IMR-90 (cell line): Measurements from ENCODE around the gene FAM83G. TPM values are rescaled to one million over a fixed set of nuclear protein-coding genes. Genes with fewer than 3 reads are reported as not detected.

ENCODE experiments used
- ATAC-seq: fragments of 200-7000 bp; cut with Tn5 transposase; 2 replicates; pipeline ENCODE4 v1.9.1; 2020; ENCODE audit warnings: low read depth, mild to moderate bottlenecking, moderate library complexity
- BruUV-seq: library from RNA; stranded (reverse); fragments of 400-500 nt; replicated peaks from 2 replicates; lab custom pipeline; 2021; lab: Mats Ljungman, UMichigan
- CTCF ChIA-PET: fragments of 300-600 bp; formaldehyde crosslinking; extraction: SDS; loops from one replicate; lab custom pipeline; 2021; ENCODE audit warnings: antibody characterized with exemption; lab: Yijun Ruan, JAX
- POLR2A ChIA-PET: fragments of 300-600 bp; sonication (Branson Sonifier 250); formaldehyde crosslinking; loops from one replicate; lab custom pipeline; 2022; ENCODE audit warnings: antibody characterized with exemption; ENCODE audit not compliant: unreplicated experiment; lab: Charles Lee
- DNase-seq: peaks from one replicate; pipeline ENCODE4 v3.0.0; 2013
- H2AFZ ChIP-seq: replicated peaks from 2 replicates; pipeline ENCODE3; 2013; ENCODE audit warnings: low read length, mild to moderate bottlenecking; ENCODE audit not compliant: poor library complexity
- H2AK5ac ChIP-seq: 2 replicates; pipeline ENCODE4 v1.6.1; 2013; ENCODE audit warnings: low read depth, low read length, inconsistent platforms
- H2AK9ac ChIP-seq: replicated peaks from 2 replicates; pipeline ENCODE3; 2013; ENCODE audit warnings: mild to moderate bottlenecking, low read depth, low read length, moderate library complexity; ENCODE audit not compliant: poor library complexity
- H2BK120ac ChIP-seq: 2 replicates; pipeline ENCODE4 v1.6.1; 2013; ENCODE audit warnings: low read depth, low read length, inconsistent platforms
- H2BK15ac ChIP-seq: 3 replicates; pipeline ENCODE4 v1.6.1; 2013; ENCODE audit warnings: low read depth, low read length, inconsistent platforms
- H2BK20ac ChIP-seq: 2 replicates; pipeline ENCODE4 v1.6.1; 2013; ENCODE audit warnings: low read depth, mild to moderate bottlenecking, inconsistent platforms, low read length, moderate library complexity
- H2BK5ac ChIP-seq: 2 replicates; pipeline ENCODE4 v1.6.1; 2013; ENCODE audit warnings: mild to moderate bottlenecking, low read depth, low read length, inconsistent platforms; ENCODE audit not compliant: poor library complexity, severe bottlenecking
- H3K14ac ChIP-seq: replicated peaks from 2 replicates; pipeline ENCODE4 v1.6.1; 2013; ENCODE audit warnings: low read depth, low read length, inconsistent platforms
- H3K18ac ChIP-seq: 2 replicates; pipeline ENCODE4 v1.6.1; 2013; ENCODE audit warnings: low read depth, low read length, control low read depth
- H3K23ac ChIP-seq: 2 replicates; pipeline ENCODE4 v1.6.1; 2013; ENCODE audit warnings: low read depth, low read length, inconsistent platforms
- H3K27ac ChIP-seq: 2 replicates; pipeline ENCODE4 v1.5.1; 2013; ENCODE audit warnings: mild to moderate bottlenecking, control low read depth, low read length; ENCODE audit not compliant: insufficient read depth
- H3K27me3 ChIP-seq: 2 replicates; pipeline ENCODE4 v1.6.1; 2013; ENCODE audit warnings: low read length; ENCODE audit not compliant: control insufficient read depth, insufficient read depth
- H3K36me3 ChIP-seq: 2 replicates; pipeline ENCODE4 v1.6.1; 2013; ENCODE audit warnings: low read length, mixed read lengths; ENCODE audit not compliant: control insufficient read depth, insufficient read depth
- H3K4ac ChIP-seq: 2 replicates; pipeline ENCODE4 v1.6.1; 2013; ENCODE audit warnings: low read depth, low read length, inconsistent platforms
- H3K4me1 ChIP-seq: 2 replicates; pipeline ENCODE4 v1.6.1; 2013; ENCODE audit warnings: low read length, mixed read lengths; ENCODE audit not compliant: control insufficient read depth, insufficient read depth
- H3K4me2 ChIP-seq: 2 replicates; pipeline ENCODE4 v1.6.1; 2013; ENCODE audit warnings: low read depth, mild to moderate bottlenecking, control low read depth, low read length, moderate library complexity
- H3K4me3 ChIP-seq: 2 replicates; pipeline ENCODE4 v1.5.1; 2013; ENCODE audit warnings: low read depth, mild to moderate bottlenecking, control low read depth, low read length, moderate library complexity; ENCODE audit not compliant: insufficient read depth
- H3K56ac ChIP-seq: 2 replicates; pipeline ENCODE4 v1.6.1; 2013; ENCODE audit warnings: low read length, inconsistent platforms; ENCODE audit not compliant: insufficient read depth; ENCODE audit errors: extremely low read depth
- H3K79me1 ChIP-seq, 2 experiments: 2 replicates each; pipeline ENCODE4 v1.6.1; 2013; ENCODE audit warnings: low read length in 2 of 2, inconsistent platforms in 1 of 2, low read depth in 1 of 2
- H3K9ac ChIP-seq: 2 replicates; pipeline ENCODE4 v1.6.1; 2013; ENCODE audit warnings: low read depth, low read length, control low read depth
- H3K9me1 ChIP-seq: 2 replicates; pipeline ENCODE4 v1.6.1; 2013; ENCODE audit warnings: low read length, inconsistent platforms; ENCODE audit not compliant: insufficient read depth
- H3K9me3 ChIP-seq: 2 replicates; pipeline ENCODE4 v1.6.1; 2013; ENCODE audit warnings: low read length; ENCODE audit not compliant: control insufficient read depth, insufficient read depth
- H4K20me1 ChIP-seq: 2 replicates; pipeline ENCODE4 v1.6.1; 2013; ENCODE audit warnings: low read length, inconsistent platforms; ENCODE audit not compliant: insufficient read depth
- H4K5ac ChIP-seq: 2 replicates; pipeline ENCODE4 v1.6.1; 2013; ENCODE audit warnings: mild to moderate bottlenecking, low read depth, low read length, control low read depth
- H4K8ac ChIP-seq, 2 experiments: 2 replicates each; pipeline ENCODE4 v1.6.1; 2013; ENCODE audit warnings: low read depth in 2 of 2, low read length in 2 of 2, control low read depth in 1 of 2, inconsistent platforms in 1 of 2
- H4K91ac ChIP-seq: 2 replicates; pipeline ENCODE4 v1.6.1; 2013; ENCODE audit warnings: low read depth, low read length, inconsistent platforms; ENCODE audit not compliant: insufficient read depth
- BHLHE40 ChIP-seq: fragments of 150-350 bp; IDR thresholded peaks from 2 replicates; pipeline ENCODE4 v1.6.1; 2016; ENCODE audit warnings: mild to moderate bottlenecking, low read depth, low read length
- CEBPB ChIP-seq: IDR thresholded peaks from 2 replicates; pipeline ENCODE4 v1.6.1; 2012; ENCODE audit warnings: low read depth, low read length, improper control_type of control experiment
- CHD1 ChIP-seq: IDR thresholded peaks from 2 replicates; pipeline ENCODE4 v1.6.1; 2012; ENCODE audit warnings: low read depth, low read length, improper control_type of control experiment
- FOS ChIP-seq: fragments of 150-350 bp; IDR thresholded peaks from 2 replicates; pipeline ENCODE4 v1.6.1; 2016; ENCODE audit warnings: low read depth, low read length
- MAFK ChIP-seq: IDR thresholded peaks from 2 replicates; pipeline ENCODE4 v1.6.1; 2012; ENCODE audit warnings: low read depth, low read length, improper control_type of control experiment
- MAZ ChIP-seq: IDR thresholded peaks from 2 replicates; pipeline ENCODE4 v1.6.1; 2012; ENCODE audit warnings: low read depth, mild to moderate bottlenecking, low read length, improper control_type of control experiment, moderate library complexity, borderline replicate concordance
- MXI1 ChIP-seq: IDR thresholded peaks from 2 replicates; pipeline ENCODE4 v1.6.1; 2012; ENCODE audit warnings: low read depth, mild to moderate bottlenecking, low read length, moderate library complexity, borderline replicate concordance
- NFE2L2 ChIP-seq: fragments of 150-350 bp; IDR thresholded peaks from 2 replicates; pipeline ENCODE4 v1.6.1; 2016; ENCODE audit warnings: low read depth, mild to moderate bottlenecking, low read length
- POLR2A ChIP-seq: IDR thresholded peaks from 2 replicates; pipeline ENCODE4 v1.6.1; 2012; ENCODE audit warnings: mild to moderate bottlenecking, low read depth, low read length
- RAD21 ChIP-seq: IDR thresholded peaks from 2 replicates; pipeline ENCODE4 v1.6.1; 2012; ENCODE audit warnings: low read length, improper control_type of control experiment
- RCOR1 ChIP-seq: IDR thresholded peaks from 2 replicates; pipeline ENCODE4 v1.6.1; 2012; ENCODE audit warnings: mild to moderate bottlenecking, low read length, improper control_type of control experiment; ENCODE audit not compliant: insufficient replicate concordance
- RFX5 ChIP-seq: IDR thresholded peaks from 2 replicates; pipeline ENCODE4 v1.8.0; 2012; ENCODE audit warnings: low read depth, mild to moderate bottlenecking, low read length, moderate library complexity
- SMC3 ChIP-seq: fragments of 150-350 bp; IDR thresholded peaks from 2 replicates; pipeline ENCODE4 v1.6.1; 2016; ENCODE audit warnings: low read depth, mild to moderate bottlenecking, antibody characterized with exemption, low read length, moderate library complexity
- WGBS, 2 experiments: methylation state at CpG; one replicate each; pipeline versions ENCODE4 v1.1.5 to v1.1.7; 2013; ENCODE audit warnings: missing lambda C conversion rate in 2 of 2; ENCODE audit not compliant: insufficient read length in 1 of 2; ENCODE audit errors: extremely low coverage in 2 of 2; 5-methylcytosine and 5-hydroxymethylcytosine counted together
- dilution Hi-C: fragments of 300-500 bp; cut with HindIII; formaldehyde crosslinking; loops from one replicate; pipeline ENCODE4 v1.14.3; 2018; ENCODE audit warnings: low sequenced_read_pairs; ENCODE audit not compliant: unreplicated experiment
- in situ Hi-C: fragments of 300-500 bp; cut with MboI; formaldehyde crosslinking; loops from 3 replicates; pipeline ENCODE4 v1.14.3; 2019; ENCODE audit warnings: low sequenced_read_pairs, inconsistent platforms, mixed read lengths
- intact Hi-C: fragments of 100-400 bp; cut with micrococcal nuclease; formaldehyde crosslinking; loops from 2 replicates; pipeline ENCODE4 v1.10.0; 2022
- polyA plus RNA-seq, 3 experiments: library from polyadenylated mRNA; depleted of rRNA; stranded (reverse); fragments of >200 nt; gene quantifications; 2 replicates each; pipeline ENCODE4 v1.2.3, GENCODE V29; 2012; ENCODE audit warnings: low replicate concordance in 1 of 3
- total RNA-seq: library from RNA; depleted of rRNA; stranded (reverse); fragments of >200 nt; gene quantifications from 2 replicates; pipeline ENCODE4 v1.2.3, GENCODE V29; 2012
- TF ChIP-seq, protein P1 (sequence below): fragments of 150-350 bp; IDR thresholded peaks from 2 replicates; pipeline ENCODE4 v1.6.1; 2017; ENCODE audit warnings: mild to moderate bottlenecking, antibody characterized with exemption, low read length, low read depth
- TF ChIP-seq, protein P2 (sequence below): fragments of 150-350 bp; IDR thresholded peaks from 2 replicates; pipeline ENCODE4 v1.6.1; 2016; ENCODE audit warnings: low read depth, mild to moderate bottlenecking, low read length, moderate library complexity, borderline replicate concordance
- TF ChIP-seq, protein P3 (sequence below): conservative IDR thresholded peaks from 2 replicates; pipeline ENCODE4 v1.5.1; 2012; ENCODE audit warnings: mild to moderate bottlenecking, low read depth, low read length, improper control_type of control experiment

FAM83G gene
- total and polyA plus RNA-seq, 2 of the 4 experiments (the other 2 are of a cell fraction) = 9.5 to 12.6 TPM

DNA sequence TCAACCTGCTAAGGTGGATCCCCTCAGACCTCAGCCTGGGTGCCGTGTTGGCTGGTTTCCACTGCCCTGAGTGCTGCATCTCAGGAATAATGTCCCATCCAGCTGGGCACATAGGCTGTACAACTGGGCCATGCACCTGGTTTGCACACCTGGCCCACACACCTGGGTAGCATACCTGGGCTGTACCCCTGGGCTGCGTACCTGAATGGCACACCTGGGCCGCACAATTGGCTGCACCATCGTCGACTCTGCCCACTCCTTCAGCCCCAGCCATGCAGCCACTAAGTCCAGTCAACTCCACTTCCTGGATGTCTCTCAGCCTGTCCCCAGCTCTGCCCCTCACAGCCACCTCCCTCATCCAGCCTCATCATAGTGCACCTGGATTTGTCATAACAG lies 44.7 kb downstream of the FAM83G start:
- H3K56ac ChIP-seq = no peak overlapping the region
- H2AFZ ChIP-seq = no peak overlapping the region
- H4K91ac ChIP-seq = no peak overlapping the region
- no peaks in the 10 kb centered on the region for H3K9me3 ChIP-seq
- H3K4me3 ChIP-seq = no peak overlapping the region
- no peak overlapping the region for H4K8ac ChIP-seq
- DNase-seq = no peak
- no TSS peak for BruUV-seq
- H3K14ac ChIP-seq = no peak overlapping the region
- 98% methylated on average over 5 of the region's 5 CpGs; no CpG with 5 or more reads in 1 of the 2 experiments for WGBS, 2 experiments
- ATAC-seq = no peak
- H3K9ac ChIP-seq = no peak overlapping the region
- no peak overlapping the region for H2BK120ac ChIP-seq
- H3K4me2 ChIP-seq = no peak overlapping the region
- POLR2A ChIA-PET = no interaction called here
- H2AK9ac ChIP-seq = no peak overlapping the region
- no peaks in the 10 kb centered on the region for H3K27me3 ChIP-seq
- H2BK5ac ChIP-seq = no peak overlapping the region
- TF ChIP-seq SMC3 (no peak), CHD1 (no peak), NFE2L2 (no peak), RAD21 (no peak), RFX5 (no peak), RCOR1 (no peak), MXI1 (no peak), POLR2A (no peak), MAZ (no peak), CEBPB (no peak), BHLHE40 (no peak), MAFK (no peak), FOS (no peak)
- TF ChIP-seq, protein P1, sequence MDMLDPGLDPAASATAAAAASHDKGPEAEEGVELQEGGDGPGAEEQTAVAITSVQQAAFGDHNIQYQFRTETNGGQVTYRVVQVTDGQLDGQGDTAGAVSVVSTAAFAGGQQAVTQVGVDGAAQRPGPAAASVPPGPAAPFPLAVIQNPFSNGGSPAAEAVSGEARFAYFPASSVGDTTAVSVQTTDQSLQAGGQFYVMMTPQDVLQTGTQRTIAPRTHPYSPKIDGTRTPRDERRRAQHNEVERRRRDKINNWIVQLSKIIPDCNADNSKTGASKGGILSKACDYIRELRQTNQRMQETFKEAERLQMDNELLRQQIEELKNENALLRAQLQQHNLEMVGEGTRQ = no peak
- TF ChIP-seq, protein P2, sequence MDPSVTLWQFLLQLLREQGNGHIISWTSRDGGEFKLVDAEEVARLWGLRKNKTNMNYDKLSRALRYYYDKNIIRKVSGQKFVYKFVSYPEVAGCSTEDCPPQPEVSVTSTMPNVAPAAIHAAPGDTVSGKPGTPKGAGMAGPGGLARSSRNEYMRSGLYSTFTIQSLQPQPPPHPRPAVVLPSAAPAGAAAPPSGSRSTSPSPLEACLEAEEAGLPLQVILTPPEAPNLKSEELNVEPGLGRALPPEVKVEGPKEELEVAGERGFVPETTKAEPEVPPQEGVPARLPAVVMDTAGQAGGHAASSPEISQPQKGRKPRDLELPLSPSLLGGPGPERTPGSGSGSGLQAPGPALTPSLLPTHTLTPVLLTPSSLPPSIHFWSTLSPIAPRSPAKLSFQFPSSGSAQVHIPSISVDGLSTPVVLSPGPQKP = no peak
- TF ChIP-seq, protein P3, sequence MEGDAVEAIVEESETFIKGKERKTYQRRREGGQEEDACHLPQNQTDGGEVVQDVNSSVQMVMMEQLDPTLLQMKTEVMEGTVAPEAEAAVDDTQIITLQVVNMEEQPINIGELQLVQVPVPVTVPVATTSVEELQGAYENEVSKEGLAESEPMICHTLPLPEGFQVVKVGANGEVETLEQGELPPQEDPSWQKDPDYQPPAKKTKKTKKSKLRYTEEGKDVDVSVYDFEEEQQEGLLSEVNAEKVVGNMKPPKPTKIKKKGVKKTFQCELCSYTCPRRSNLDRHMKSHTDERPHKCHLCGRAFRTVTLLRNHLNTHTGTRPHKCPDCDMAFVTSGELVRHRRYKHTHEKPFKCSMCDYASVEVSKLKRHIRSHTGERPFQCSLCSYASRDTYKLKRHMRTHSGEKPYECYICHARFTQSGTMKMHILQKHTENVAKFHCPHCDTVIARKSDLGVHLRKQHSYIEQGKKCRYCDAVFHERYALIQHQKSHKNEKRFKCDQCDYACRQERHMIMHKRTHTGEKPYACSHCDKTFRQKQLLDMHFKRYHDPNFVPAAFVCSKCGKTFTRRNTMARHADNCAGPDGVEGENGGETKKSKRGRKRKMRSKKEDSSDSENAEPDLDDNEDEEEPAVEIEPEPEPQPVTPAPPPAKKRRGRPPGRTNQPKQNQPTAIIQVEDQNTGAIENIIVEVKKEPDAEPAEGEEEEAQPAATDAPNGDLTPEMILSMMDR = no peak
- H3K23ac ChIP-seq = no peak overlapping the region
- intact Hi-C loops (loop anchor here (2.0 kb wide), 1 partner anchor 45 kb away; the partner anchor contains the start of gene FAM83G), dilution Hi-C loops (no loop called here), in situ Hi-C loops (no loop called here)
- H4K5ac ChIP-seq = no peak overlapping the region
- peaks cover 12% of the 10 kb centered on the region for H3K4me1 ChIP-seq
- H3K18ac ChIP-seq = no peak overlapping the region
- no peak overlapping the region for H2BK15ac ChIP-seq
- H3K27ac ChIP-seq = no peak overlapping the region
- H3K9me1 ChIP-seq = peaks cover 4% of the 10 kb centered on the region; the same call in 1 of the 2 replicates
- no peak overlapping the region for H2AK5ac ChIP-seq
- H3K36me3 ChIP-seq = no peaks in the 10 kb centered on the region
- CTCF ChIA-PET = no interaction called here
- H3K79me1 ChIP-seq = no peaks in the 10 kb centered on the region; a peak in 1 of 4 replicates
- no peaks in the 10 kb centered on the region for H4K20me1 ChIP-seq
- no peak overlapping the region for H3K4ac ChIP-seq
- no peak overlapping the region for H2BK20ac ChIP-seq
